ENCODE measurements around the gene AXIN2.

AXIN2 gene

GRCh38 chr17:65598746-65599145, 37.3 kb upstream of the AXIN2 start:
- TF ChIP-seq, protein P1, sequence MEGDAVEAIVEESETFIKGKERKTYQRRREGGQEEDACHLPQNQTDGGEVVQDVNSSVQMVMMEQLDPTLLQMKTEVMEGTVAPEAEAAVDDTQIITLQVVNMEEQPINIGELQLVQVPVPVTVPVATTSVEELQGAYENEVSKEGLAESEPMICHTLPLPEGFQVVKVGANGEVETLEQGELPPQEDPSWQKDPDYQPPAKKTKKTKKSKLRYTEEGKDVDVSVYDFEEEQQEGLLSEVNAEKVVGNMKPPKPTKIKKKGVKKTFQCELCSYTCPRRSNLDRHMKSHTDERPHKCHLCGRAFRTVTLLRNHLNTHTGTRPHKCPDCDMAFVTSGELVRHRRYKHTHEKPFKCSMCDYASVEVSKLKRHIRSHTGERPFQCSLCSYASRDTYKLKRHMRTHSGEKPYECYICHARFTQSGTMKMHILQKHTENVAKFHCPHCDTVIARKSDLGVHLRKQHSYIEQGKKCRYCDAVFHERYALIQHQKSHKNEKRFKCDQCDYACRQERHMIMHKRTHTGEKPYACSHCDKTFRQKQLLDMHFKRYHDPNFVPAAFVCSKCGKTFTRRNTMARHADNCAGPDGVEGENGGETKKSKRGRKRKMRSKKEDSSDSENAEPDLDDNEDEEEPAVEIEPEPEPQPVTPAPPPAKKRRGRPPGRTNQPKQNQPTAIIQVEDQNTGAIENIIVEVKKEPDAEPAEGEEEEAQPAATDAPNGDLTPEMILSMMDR (IDR thresholded peaks at IDR 0.05): no peak

GRCh38 chr17:65595071-65595656, 33.7 kb upstream of the AXIN2 start:
- TF ChIP-seq, protein P1 (IDR thresholded peaks at IDR 0.05): no peak

- TF ChIP-seq, protein P1 (IDR thresholded peaks at IDR 0.05): no peak
These were observed 32.7 kb upstream of the AXIN2 start for GRCh38 chr17:65593855-65594845.

GRCh38 chr17:65593092-65593854, 31.8 kb upstream of the AXIN2 start:
- TF ChIP-seq, protein P1 (IDR thresholded peaks at IDR 0.05): no peak

- TF ChIP-seq, protein P1 (IDR thresholded peaks at IDR 0.05): no peak
These were observed 30.9 kb upstream of the AXIN2 start for GRCh38 chr17:65592125-65592965.

DNA sequence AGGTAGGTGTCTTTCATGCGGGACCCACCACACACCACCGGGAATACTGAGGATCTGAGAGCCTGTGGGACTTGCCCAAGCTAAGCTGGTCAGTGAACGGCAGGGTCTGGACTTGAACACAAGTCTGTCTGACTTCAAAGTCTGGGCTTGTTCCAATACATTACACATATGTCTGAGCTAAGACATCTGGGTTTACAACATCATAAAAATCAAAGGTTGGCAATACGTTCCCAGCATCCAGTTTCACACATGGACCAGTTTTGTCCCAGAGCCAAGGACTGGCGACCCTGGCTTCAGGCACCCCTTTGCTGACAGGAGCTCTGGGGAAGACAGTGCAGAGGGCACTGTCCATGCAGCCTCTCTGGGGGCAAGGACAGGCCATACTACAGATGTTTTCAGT, 27.9 kb upstream of the AXIN2 start:
- TF ChIP-seq, protein P1 (IDR thresholded peaks at IDR 0.05): no peak

Data from LNCAP (cell line).